ENCODE results near the gene SPRY1. TPM values are rescaled to one million over a fixed set of nuclear protein-coding genes. Genes with fewer than 3 reads are reported as not detected.

Gene SPRY1
- total RNA-seq, 1 donor from 2014 or later = 54.2 TPM

GRCh38 chr4:123390846-123391456 lies 5.6 kb upstream of the SPRY1 start:
- Mint-ChIP-seq H3K27ac (ENCODE audit: unreplicated experiment) (no peak overlapping the region), H3K9me3 (ENCODE audit: low read depth) (no peaks in the 10 kb centered on the region), H3K27me3 (ENCODE audit: low read depth) (no peaks in the 10 kb centered on the region), H3K4me1 (ENCODE audit: low read depth) (peaks cover 14% of the 10 kb centered on the region), H3K36me3 (ENCODE audit: low read depth) (no peaks in the 10 kb centered on the region), H3K4me3 (ENCODE audit: unreplicated experiment) (no peak overlapping the region)
- TF ChIP-seq, protein P1, sequence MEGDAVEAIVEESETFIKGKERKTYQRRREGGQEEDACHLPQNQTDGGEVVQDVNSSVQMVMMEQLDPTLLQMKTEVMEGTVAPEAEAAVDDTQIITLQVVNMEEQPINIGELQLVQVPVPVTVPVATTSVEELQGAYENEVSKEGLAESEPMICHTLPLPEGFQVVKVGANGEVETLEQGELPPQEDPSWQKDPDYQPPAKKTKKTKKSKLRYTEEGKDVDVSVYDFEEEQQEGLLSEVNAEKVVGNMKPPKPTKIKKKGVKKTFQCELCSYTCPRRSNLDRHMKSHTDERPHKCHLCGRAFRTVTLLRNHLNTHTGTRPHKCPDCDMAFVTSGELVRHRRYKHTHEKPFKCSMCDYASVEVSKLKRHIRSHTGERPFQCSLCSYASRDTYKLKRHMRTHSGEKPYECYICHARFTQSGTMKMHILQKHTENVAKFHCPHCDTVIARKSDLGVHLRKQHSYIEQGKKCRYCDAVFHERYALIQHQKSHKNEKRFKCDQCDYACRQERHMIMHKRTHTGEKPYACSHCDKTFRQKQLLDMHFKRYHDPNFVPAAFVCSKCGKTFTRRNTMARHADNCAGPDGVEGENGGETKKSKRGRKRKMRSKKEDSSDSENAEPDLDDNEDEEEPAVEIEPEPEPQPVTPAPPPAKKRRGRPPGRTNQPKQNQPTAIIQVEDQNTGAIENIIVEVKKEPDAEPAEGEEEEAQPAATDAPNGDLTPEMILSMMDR (IDR thresholded peaks at IDR 0.05) = peak; percentile 86
- DNase-seq (ENCODE audit: low spot score) = no peak

GRCh38 chr4:123393721-123394120 lies 2.9 kb upstream of the SPRY1 start:
- no peaks in the 10 kb centered on the region for H3K9me3 Mint-ChIP-seq (ENCODE audit: low read depth)
- peaks cover 9% of the 10 kb centered on the region for H3K4me1 Mint-ChIP-seq (ENCODE audit: low read depth)
- no peak overlapping the region for H3K27ac Mint-ChIP-seq (ENCODE audit: unreplicated experiment)
- no peaks in the 10 kb centered on the region for H3K36me3 Mint-ChIP-seq (ENCODE audit: low read depth)
- TF ChIP-seq, protein P1 (IDR thresholded peaks at IDR 0.05) = no peak
- H3K4me3 Mint-ChIP-seq (ENCODE audit: unreplicated experiment) = no peak overlapping the region
- H3K27me3 Mint-ChIP-seq (ENCODE audit: low read depth) = no peaks in the 10 kb centered on the region
- no peak for DNase-seq (ENCODE audit: low spot score)

- TF ChIP-seq, protein P1 (IDR thresholded peaks at IDR 0.05) = no peak
- H3K4me3 Mint-ChIP-seq (ENCODE audit: unreplicated experiment) = peak overlapping the region; percentile 90
- peaks cover 30% of the 10 kb centered on the region for H3K4me1 Mint-ChIP-seq (ENCODE audit: low read depth)
- no peak for DNase-seq (ENCODE audit: low spot score)
- peak overlapping the region; percentile 97 for H3K27ac Mint-ChIP-seq (ENCODE audit: unreplicated experiment)
- H3K36me3 Mint-ChIP-seq (ENCODE audit: low read depth) = peaks cover 6% of the 10 kb centered on the region
- no peaks in the 10 kb centered on the region for H3K27me3 Mint-ChIP-seq (ENCODE audit: low read depth)
- no peaks in the 10 kb centered on the region for H3K9me3 Mint-ChIP-seq (ENCODE audit: low read depth)
Observed at GRCh38 chr4:123397144-123398065, 810 bp downstream of the SPRY1 start.

- H3K4me3 Mint-ChIP-seq (ENCODE audit: unreplicated experiment) = peak overlapping the region; percentile 90
- TF ChIP-seq, protein P1 (IDR thresholded peaks at IDR 0.05) = peak; percentile 77
- no peaks in the 10 kb centered on the region for H3K9me3 Mint-ChIP-seq (ENCODE audit: low read depth)
- no peaks in the 10 kb centered on the region for H3K27me3 Mint-ChIP-seq (ENCODE audit: low read depth)
- H3K4me1 Mint-ChIP-seq (ENCODE audit: low read depth) = peaks cover 38% of the 10 kb centered on the region
- H3K36me3 Mint-ChIP-seq (ENCODE audit: low read depth) = peaks cover 13% of the 10 kb centered on the region
- DNase-seq (ENCODE audit: low spot score) = no peak
- peak overlapping the region; percentile 97 for H3K27ac Mint-ChIP-seq (ENCODE audit: unreplicated experiment)
Observed at GRCh38 chr4:123398066-123398852, 1.7 kb downstream of the SPRY1 start.
